ENCODE results near the gene PHF11. TPM values are rescaled to one million over a fixed set of nuclear protein-coding genes. Genes with fewer than 3 reads are reported as not detected.
A peak's percentile ranks its signal among the peaks of the same experiment; 100 is the strongest.
"Not testable (repeated sequence)": the region's sequence is repeated elsewhere in the genome, so short reads cannot be mapped to it uniquely, and the experiment has no call there.

Gene PHF11
- 10 to 100 TPM; 27.0 to 52.5 (median 36.1) TPM for polyA plus RNA-seq (ENCODE audit: insufficient read length in 4 of 4)

DNA sequence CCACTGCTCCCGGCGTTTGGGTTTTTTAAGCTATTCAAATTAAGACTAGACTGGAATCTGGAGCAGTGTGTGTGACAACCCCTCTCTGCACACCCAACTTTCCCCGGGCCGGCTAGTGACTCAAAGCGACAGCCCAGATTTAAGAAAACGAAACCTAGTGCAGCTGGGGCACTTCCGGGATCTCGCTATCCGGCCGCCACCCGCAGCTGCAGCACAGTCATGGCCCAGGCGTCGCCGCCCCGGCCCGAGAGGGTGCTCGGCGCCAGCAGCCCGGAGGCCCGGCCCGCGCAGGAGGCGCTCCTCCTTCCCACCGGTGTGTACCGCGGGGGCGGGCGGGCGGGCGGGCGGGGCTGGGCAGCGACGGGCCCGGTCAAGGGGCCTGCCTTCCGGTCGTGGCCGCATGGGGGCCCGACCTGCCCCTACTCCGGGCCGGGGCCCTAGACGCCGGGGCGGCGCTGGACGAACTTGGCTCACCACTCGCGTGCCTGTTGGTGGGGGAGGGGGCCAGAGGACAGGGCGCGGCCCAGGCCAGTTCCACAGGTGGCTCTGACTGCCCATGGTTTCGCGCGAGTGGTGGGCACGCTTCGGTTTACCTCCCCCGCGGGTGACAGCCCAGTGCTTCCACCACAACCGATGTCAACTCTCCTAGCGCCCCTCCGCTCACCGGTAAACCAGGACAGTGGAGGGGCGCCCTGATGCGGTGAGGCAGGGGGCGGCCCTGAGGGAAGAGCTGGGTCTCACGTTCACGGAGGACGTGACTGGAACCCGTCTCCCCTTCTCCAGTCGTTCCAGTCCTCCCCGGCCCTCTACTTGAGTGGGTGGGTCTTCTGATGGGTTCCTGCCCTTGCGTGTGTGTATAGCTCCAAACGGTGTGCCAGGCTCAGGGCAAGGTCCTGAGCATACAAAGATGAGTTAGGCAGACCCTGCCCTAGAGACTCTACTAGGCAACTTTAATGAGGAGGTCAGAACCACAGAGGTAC lies at the start of gene PHF11:
PHF11 (plus strand) TSS at position 171 of the 980 bp plus-strand sequence; CDS start at position 220, 49 bp downstream.
- peak; percentile 45 to 46 (median 46) for DNase-seq (ENCODE audit: low read depth in 4 of 4, low spot score in 3 of 4)

DNA sequence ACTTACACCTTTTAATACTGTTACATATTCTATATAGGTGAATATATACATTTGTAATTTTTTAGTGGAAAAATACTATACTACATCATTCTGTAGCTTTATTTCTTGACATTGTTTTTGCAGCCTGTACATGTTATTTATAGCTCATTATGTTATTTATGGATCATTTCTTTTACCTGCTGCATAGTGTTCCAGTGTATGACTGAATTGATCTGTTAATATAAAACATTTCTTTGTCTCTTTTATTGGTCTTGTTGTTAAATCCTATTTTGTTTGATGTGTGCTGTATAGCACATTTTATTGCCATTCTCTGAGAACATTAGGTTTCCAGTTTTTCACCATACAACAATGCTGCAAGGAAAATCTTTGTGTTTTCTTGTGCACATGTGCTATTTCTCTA lies 49.3 kb upstream of the PHF11 start:
- DNase-seq (ENCODE audit: low read depth in 4 of 4, low spot score in 3 of 4), result no peak

GRCh38 chr13:49448753-49449152 lies 47.0 kb upstream of the PHF11 start:
- no peak for DNase-seq (ENCODE audit: low read depth in 4 of 4, low spot score in 3 of 4)

DNA sequence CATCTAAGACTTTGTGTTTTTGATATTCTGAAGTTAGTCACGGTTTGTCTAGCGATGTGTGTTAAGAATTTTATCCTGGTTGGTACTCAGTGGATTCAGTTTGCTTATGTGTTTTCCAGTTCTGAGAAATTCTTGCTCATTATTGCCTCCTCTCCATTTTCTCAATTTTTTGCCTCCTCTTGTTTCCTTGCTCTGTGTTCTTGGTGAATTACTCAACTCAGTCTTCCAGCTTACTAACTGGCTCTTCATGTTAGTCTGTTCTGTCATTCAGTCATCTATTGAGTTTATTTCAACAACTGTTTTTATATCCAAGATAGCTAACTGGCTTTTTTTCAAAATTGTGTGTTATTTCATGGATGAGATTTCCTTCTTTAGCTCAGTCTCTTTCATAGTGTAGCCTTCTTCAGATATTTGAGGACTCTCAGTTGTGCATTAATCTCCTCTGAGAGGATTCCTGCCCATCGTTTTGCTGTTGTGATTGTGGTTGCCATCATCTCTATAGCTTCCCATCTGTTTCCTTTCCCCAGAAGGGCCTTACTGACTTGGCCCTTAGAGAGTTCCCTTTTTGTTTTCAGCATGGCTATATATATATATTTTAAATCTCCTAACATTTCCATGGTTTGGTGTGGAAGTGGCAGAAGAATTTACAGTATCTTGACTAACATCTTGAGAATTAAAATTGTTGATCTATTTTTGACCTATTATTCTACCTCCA lies 45.5 kb upstream of the PHF11 start:
- DNase-seq (ENCODE audit: low read depth in 4 of 4, low spot score in 3 of 4), result no peak

DNA sequence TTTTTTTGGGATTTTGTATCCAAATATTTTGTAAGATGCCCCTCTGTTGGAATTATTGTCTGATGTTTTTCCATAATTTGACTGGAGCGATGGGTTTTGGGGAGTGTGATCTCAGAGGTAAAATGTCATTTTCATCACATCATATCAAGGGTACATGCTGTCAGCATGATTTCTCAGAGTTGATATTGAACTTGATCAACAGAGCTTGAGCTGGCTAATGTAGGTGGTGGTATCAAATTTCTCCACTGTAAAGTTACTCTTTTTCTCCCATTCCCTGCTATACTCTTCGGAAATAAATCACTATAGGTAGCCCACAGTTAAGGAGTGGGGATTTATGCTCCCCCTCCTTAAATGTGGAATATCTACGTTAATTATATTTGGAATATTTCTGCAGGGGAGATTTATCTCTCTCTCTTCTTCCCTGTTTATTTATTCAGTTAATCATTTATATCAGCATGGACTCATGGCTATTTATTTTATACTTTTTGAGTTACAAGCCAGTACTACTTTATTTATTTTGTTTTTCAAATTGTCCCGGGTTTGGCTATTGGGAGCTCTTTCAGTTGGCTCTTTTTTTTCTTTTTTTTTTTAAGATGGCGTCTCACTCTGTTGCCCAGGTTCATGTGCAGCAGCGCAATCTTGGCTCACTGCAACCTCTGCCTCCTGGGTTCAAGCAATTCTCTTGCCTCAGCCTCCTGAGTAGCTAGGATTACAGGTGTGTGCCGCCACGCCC lies 42.9 kb upstream of the PHF11 start:
- no peak for DNase-seq (ENCODE audit: low read depth in 4 of 4, low spot score in 3 of 4)

DNA sequence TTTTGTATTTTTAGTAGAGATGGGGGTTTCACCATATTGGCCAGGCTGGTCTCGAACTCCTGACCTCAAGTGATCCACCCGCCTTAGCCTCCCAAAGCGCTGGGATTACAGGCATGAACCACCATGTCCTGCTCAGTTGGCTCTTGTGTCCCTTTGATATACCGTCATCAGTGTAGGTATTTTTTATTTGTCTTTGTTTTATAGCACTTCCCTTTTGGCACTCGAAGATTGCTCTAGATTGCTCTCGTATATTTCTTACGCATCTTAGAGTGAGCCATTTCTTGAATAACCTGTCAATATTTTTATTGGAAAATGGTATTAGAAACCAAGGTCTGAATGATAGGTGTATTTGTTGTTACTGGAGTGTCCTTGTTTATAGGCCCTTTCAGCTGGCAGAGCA lies 42.3 kb upstream of the PHF11 start:
- no peak for DNase-seq (ENCODE audit: low read depth in 4 of 4, low spot score in 3 of 4)

DNA sequence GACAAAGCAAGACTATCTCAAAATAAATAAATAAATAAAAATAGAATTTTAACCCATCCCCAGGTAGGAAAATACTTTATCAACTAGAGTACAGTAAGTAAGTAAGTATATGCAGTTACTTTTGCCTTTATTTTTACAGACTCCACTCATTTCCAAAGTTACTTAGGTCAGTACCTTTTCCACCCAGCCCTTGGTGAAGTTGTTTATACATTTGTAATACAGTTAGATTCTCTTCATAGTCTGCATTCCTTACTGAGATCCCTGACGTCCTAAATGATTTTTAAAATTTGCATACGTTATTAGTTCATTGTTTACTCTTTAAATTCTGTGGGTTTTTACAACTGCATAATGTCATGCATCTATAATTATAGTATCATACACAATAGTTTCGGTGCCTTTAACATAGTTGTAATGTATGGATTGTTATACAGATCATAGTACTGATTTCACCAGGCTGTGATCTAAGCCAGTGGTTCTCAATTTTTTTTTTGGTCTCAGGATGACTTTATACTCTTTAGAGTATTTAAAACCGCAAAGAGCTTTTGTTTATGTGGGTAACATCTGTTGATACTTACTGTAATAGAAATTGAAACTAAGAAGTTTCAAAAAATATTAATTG lies 41.3 kb upstream of the PHF11 start:
- no peak for DNase-seq (ENCODE audit: low read depth in 4 of 4, low spot score in 3 of 4)

DNA sequence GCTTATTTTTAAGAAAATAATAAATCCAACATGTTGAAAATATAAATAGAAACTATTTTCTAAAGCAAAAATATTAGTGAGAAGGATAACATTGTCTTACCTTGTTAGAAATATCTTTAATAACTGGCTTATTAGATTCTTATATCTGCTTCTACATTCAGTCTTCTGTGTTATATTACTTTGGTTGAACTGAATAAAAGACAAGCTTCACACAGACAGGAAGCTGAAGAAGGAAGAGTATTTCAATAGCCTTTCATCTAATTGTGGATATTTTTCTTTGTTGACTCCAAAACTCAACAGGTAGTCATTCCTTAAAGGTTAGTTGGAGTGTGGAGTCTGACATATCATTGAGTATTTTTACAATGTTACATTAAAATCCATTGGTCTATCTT lies 40.8 kb upstream of the PHF11 start:
- DNase-seq (ENCODE audit: low read depth in 4 of 4, low spot score in 3 of 4), result no peak

DNA sequence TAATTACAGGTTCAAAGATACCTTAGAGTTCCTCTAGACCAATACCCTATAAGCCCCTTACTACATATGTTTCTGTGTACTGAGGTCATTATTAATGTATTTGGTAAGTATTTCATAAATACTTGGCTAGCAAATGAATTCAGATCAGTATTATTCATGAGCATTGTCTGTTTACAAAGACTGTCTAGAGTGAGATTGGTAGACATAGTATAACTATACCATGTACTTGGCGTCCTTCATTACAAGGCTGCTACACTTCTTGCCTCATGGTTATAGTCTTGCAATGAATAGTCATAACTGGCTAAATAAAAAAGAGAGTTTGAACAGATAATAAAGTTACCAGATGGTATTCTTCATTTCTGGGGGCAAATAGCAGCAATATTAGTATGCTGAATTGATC lies 39.6 kb upstream of the PHF11 start:
- no peak for DNase-seq (ENCODE audit: low read depth in 4 of 4, low spot score in 3 of 4)

GRCh38 chr13:49457221-49457620 lies 38.5 kb upstream of the PHF11 start:
- no peak for DNase-seq (ENCODE audit: low read depth in 4 of 4, low spot score in 3 of 4)

DNA sequence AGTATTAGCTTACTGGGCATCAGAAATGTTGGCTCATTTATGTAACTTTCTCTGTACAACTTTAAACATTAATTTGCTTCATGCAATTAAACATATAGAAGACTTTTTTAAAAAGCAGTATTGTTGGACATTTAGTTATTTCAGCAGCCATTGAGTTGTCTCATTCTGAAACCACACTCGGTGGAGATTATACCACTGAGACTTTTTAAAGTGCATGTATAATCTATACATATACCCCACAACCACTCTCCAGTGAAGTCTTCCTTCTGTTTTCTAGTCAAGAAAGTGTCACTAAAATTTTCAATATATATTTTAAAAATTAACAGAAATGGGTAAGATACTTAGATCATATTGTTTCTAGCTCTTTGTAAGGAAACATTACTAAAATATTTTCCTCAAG lies 36.2 kb upstream of the PHF11 start:
- no peak for DNase-seq (ENCODE audit: low read depth in 4 of 4, low spot score in 3 of 4)

- DNase-seq (ENCODE audit: low read depth in 4 of 4, low spot score in 3 of 4), result no peak
Measured at GRCh38 chr13:49464085-49464484, 31.7 kb upstream of the PHF11 start.

DNA sequence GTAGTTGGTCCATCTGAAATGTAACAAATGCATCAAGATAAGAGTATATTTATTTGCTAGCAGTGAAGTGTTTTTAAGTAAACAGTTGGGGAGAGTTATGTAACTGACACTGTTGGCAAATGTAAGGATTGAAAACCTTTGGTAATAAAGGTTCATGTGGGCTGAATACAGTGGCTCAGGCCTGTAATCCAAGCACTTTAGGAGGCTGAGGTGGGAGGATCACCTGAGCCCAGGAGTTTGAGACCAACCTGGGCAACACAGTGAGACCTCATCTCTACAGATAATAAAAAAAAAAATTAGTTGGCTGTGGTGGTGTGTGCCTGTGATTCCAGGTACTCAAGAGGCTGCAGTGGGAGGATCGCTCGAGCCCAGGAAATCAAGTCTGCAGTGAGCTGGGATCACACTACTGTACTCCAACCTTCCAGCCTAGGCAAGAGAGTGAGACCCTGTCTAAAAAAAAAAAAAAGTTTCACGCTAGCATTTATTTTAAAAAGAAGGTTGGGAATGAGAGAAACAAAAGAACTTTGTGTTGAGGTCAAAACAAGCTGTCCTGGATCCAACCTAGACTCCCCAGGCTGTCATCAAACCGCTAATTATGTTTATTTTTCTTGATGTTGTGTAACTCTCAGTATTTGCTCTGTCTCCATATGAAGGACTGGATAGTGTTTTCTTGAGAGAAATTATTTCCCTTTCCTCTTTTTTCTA lies 31.0 kb upstream of the PHF11 start:
- DNase-seq (ENCODE audit: low read depth in 4 of 4, low spot score in 3 of 4), result no peak

GRCh38 chr13:49466292-49466838 lies 29.4 kb upstream of the PHF11 start:
- DNase-seq (ENCODE audit: low read depth in 4 of 4, low spot score in 3 of 4), result peak; percentile 14 to 43 (median 29)

- no peak for DNase-seq (ENCODE audit: low read depth in 4 of 4, low spot score in 3 of 4)
Measured at GRCh38 chr13:49472186-49472585, 23.6 kb upstream of the PHF11 start.

DNA sequence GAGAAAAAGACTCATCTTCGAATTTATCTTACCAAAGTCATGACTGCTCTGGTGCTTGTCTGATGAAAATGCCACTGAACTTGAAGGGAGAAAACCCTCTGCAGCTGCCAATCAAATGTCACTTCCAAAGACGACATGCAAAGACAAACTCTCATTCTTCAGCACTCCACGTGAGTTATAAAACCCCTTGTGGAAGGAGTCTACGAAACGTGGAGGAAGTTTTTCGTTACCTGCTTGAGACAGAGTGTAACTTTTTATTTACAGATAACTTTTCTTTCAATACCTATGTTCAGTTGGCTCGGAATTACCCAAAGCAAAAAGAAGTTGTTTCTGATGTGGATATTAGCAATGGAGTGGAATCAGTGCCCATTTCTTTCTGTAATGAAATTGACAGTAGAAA lies 19.2 kb upstream of the PHF11 start:
- DNase-seq (ENCODE audit: low read depth in 4 of 4, low spot score in 3 of 4), result no peak

DNA sequence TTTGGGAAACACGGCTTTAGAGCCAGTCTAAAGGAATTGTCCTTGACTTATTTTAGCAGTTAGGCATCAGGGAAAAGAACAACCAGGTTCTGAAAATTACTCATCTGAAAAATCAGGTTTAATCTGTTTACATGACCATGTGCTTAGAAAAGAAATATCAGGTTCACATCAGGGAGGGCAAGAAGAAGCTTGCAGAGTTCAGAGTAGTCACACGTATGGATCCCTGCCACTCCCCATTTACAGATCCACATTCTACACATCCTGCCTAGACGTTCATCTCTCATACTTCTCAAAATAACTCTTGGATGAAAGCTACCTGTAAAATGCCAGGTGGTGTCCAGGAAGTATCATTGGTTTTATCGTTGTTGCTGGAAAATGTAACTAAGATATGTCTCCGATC lies 14.0 kb upstream of the PHF11 start:
- DNase-seq (ENCODE audit: low read depth in 4 of 4, low spot score in 3 of 4), result no peak

DNA sequence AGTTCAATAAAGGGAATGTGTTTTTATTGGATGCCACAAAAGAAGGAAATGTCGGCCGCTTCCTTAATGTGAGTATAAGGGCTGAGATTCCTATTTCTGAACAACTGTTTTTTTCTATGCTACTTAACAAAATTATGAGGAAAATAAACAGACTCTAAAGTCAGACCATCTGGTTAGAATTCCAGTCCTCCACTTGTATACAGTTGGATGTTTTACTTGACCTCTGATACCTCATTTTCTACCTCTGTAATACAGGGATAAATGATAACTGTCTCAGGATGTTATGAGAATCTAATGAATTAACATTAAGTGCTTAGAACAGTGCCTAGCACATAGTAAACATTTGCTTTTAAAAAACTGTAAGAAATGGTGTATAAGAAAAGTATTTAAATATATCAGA lies 7.2 kb upstream of the PHF11 start:
- no peak for DNase-seq (ENCODE audit: low read depth in 4 of 4, low spot score in 3 of 4)

DNA sequence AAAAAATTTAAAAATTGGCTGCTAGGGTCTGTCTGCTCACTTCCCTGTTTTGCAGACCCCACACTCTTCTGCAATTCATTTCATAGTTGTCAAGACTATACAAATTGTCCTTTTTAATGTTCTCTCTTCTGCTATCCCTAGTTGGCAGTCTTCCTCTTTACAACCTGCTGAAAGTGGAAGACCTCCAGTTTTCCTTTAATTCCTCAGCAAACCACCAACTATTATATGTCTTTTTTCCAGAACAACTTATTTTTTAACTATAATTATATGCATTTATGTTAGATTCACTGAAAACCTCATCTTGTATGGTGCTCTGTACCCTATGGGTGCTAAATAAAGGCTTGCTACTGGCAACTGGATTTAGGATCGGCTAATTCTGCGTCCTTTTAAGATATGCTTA lies 1.1 kb upstream of the PHF11 start:
- no peak for DNase-seq (ENCODE audit: low read depth in 4 of 4, low spot score in 3 of 4)

- DNase-seq (ENCODE audit: low read depth in 4 of 4, low spot score in 3 of 4), result not testable (repeated sequence)
Measured at GRCh38 chr13:49496837-49497236, 1.1 kb downstream of the PHF11 start.
